Testis (tissue), 3 donors: ENCODE data around the gene SPAG8. TPM values are rescaled to one million over a fixed set of nuclear protein-coding genes. Genes with fewer than 3 reads are reported as not detected.
A peak's percentile ranks its signal among the peaks of the same experiment; 100 is the strongest.

ENCODE experiments used
- DNase-seq: peaks from one replicate; pipeline ENCODE4 v3.0.0-alpha.2; 2019
- H3K27ac ChIP-seq, 2 donors: fragments of 200-600 bp; sonication (generic); one replicate each; pipeline ENCODE4 v1.5.1; 2019
- H3K27me3 ChIP-seq: fragments of 200-600 bp; sonication (generic); one replicate; pipeline ENCODE4 v1.5.1; 2019
- H3K36me3 ChIP-seq: fragments of 200-600 bp; sonication (generic); one replicate; pipeline ENCODE4 v1.5.1; 2017; ENCODE audit warnings: low read depth; ENCODE audit errors: missing control alignments
- H3K4me1 ChIP-seq: fragments of 200-600 bp; sonication (generic); one replicate; pipeline ENCODE4 v1.5.1; 2019
- H3K4me3 ChIP-seq, 2 donors: fragments of 200-600 bp; sonication (generic); one replicate each; pipeline ENCODE4 v1.5.1; 2017 to 2019
- H3K9me3 ChIP-seq: fragments of 200-600 bp; sonication (generic); one replicate; pipeline ENCODE4 v1.5.1; 2017
- CTCF ChIP-seq, 3 experiments: fragments of 450-650 bp in 2 of 3; fragments of 200-600 bp in 1 of 3; sonication (generic) in 1 of 3; IDR thresholded peaks; one replicate each; pipeline ENCODE4 v1.5.1; 2016 to 2019; ENCODE audit warnings: antibody characterized with exemption in 3 of 3, mild to moderate bottlenecking in 2 of 3, moderate library complexity in 1 of 3
- POLR2A ChIP-seq: fragments of 450-650 bp; IDR thresholded peaks from one replicate; pipeline ENCODE4 v1.6.1; 2017; ENCODE audit warnings: antibody characterized with exemption, mild to moderate bottlenecking, moderate library complexity
- WGBS, 2 donors: methylation state at CpG; one replicate each; pipeline ENCODE4 v1.1.5; 2018; 5-methylcytosine and 5-hydroxymethylcytosine counted together
- intact Hi-C: fragments of 100-400 bp; cut with DNase I; formaldehyde crosslinking; loops from one replicate; pipeline ENCODE4 v1.15.1; 2023; ENCODE audit warnings: low total_unique reads
- polyA plus RNA-seq: library from polyadenylated mRNA; stranded (reverse); fragments of 350-450 nt; fragmentation: Illumina TruSeq; extraction: RNeasy Lipid Tissue Mini Kit (QIAGEN cat#74804); gene quantifications from one replicate; pipeline ENCODE4 v1.2.3, GENCODE V29; 2014; ENCODE audit warnings: low read depth, low replicate concordance; ENCODE audit not compliant: insufficient read depth
- total RNA-seq, 2 donors: library from RNA; depleted of rRNA; stranded (reverse); fragments of >200 nt; gene quantifications; one replicate each; pipeline ENCODE4 v1.2.3, GENCODE V29; 2016

SPAG8 gene
- total and polyA plus RNA-seq, 3 donors from 2014 or later: 18.9 to 81.5 (median 27.0) TPM

- Histone ChIP-seq H3K9me3 (no peaks in the 10 kb centered on the region), H3K27me3 (no peaks in the 10 kb centered on the region), H3K4me3 (no peak overlapping the region), H3K27ac (peak overlapping the region in 1 of 2 donors; percentile 31), H3K4me1 (peaks cover 25% of the 10 kb centered on the region), H3K36me3 (no peaks in the 10 kb centered on the region)
- 33 to 45% methylated on average over 7 of the region's 7 CpGs for WGBS, 2 donors
- DNase-seq: no peak
- TF ChIP-seq POLR2A (no peak), CTCF (IDR thresholded peaks at IDR 0.05) (no peak)
- intact Hi-C loops: no loop called here
These were observed 37.0 kb downstream of the SPAG8 start for GRCh38 chr9:35774907-35775635.

- H3K4me3 ChIP-seq: no peak overlapping the region
- TF ChIP-seq POLR2A (no peak), CTCF (IDR thresholded peaks at IDR 0.05) (no peak)
- DNase-seq: no peak
- H3K27me3 ChIP-seq: no peaks in the 10 kb centered on the region
- no peaks in the 10 kb centered on the region for H3K9me3 ChIP-seq
- 84 to 93% methylated on average over 3 of the region's 3 CpGs for WGBS, 2 donors
- H3K36me3 ChIP-seq: no peaks in the 10 kb centered on the region
- no peak overlapping the region for H3K27ac ChIP-seq
- H3K4me1 ChIP-seq: peaks cover 25% of the 10 kb centered on the region
- intact Hi-C loops: no loop called here
These were observed 40.1 kb downstream of the SPAG8 start for GRCh38 chr9:35771943-35772342.

- DNase-seq: peak; percentile 43
- H3K9me3 ChIP-seq: no peaks in the 10 kb centered on the region
- no peak for TF ChIP-seq CTCF (IDR thresholded peaks at IDR 0.05)
- TF ChIP-seq POLR2A: no peak
- 46 to 47% methylated on average over 1 of the region's 1 CpG for WGBS, 2 donors
- no peaks in the 10 kb centered on the region for H3K36me3 ChIP-seq
- no peak overlapping the region for H3K4me3 ChIP-seq
- intact Hi-C loops: no loop called here
- no peaks in the 10 kb centered on the region for H3K27me3 ChIP-seq
- peak overlapping the region in 1 of 2 donors; percentile 37 for H3K27ac ChIP-seq
- H3K4me1 ChIP-seq: peaks cover 25% of the 10 kb centered on the region
These were observed 40.5 kb downstream of the SPAG8 start for GRCh38 chr9:35771534-35771933.

GRCh38 chr9:35771075-35771433, 41.0 kb downstream of the SPAG8 start:
- H3K9me3 ChIP-seq: no peaks in the 10 kb centered on the region
- 24 to 39% methylated on average over 4 of the region's 4 CpGs for WGBS, 2 donors

More at GRCh38 chr9:35771075-35771433, 41.0 kb downstream of the SPAG8 start:
- H3K27me3 ChIP-seq: no peaks in the 10 kb centered on the region
- DNase-seq: peak; percentile 60
- peak overlapping the region in 1 of 2 donors; percentile 37 for H3K27ac ChIP-seq
- TF ChIP-seq CTCF (IDR thresholded peaks at IDR 0.05) (no peak), POLR2A (no peak)
- no peaks in the 10 kb centered on the region for H3K36me3 ChIP-seq
- no peak overlapping the region for H3K4me3 ChIP-seq
- peaks cover 25% of the 10 kb centered on the region for H3K4me1 ChIP-seq
- intact Hi-C loops: no loop called here
